Esophagus squamous epithelium (tissue), 5 donors: Measurements from ENCODE around the gene SP100. TPM values are rescaled to one million over a fixed set of nuclear protein-coding genes. Genes with fewer than 3 reads are reported as not detected.

Experiments
- DNase-seq: peaks from one replicate; lab custom pipeline; 2025; lab: John Stamatoyannopoulos, UW
- H3K27ac ChIP-seq, 4 donors: fragments of 200-600 bp; sonication (generic); one replicate each; pipeline ENCODE4 v1.5.1; 2016 to 2019; ENCODE audit warnings: mild to moderate bottlenecking in 1 of 4
- H3K27me3 ChIP-seq, 4 donors: fragments of 200-600 bp; sonication (generic); 1 replicate in 3 of 4; 2 replicates in 1 of 4; pipeline versions ENCODE4 v1.5.1 to v1.6.0; 2017 to 2021; ENCODE audit warnings: antibody characterized with exemption in 1 of 4
- H3K36me3 ChIP-seq, 3 donors: fragments of 200-600 bp; sonication (generic); one replicate each; pipeline ENCODE4 v1.5.1; 2016 to 2019
- H3K4me1 ChIP-seq, 3 donors: fragments of 200-600 bp; sonication (generic); one replicate each; pipeline ENCODE4 v1.5.1; 2017 to 2019
- H3K4me3 ChIP-seq, 4 donors: fragments of 200-600 bp; sonication (generic); 1 replicate in 3 of 4; 2 replicates in 1 of 4; pipeline ENCODE4 v1.5.1; 2016 to 2019; ENCODE audit warnings: mild to moderate bottlenecking in 2 of 4, moderate library complexity in 1 of 4
- H3K9me3 ChIP-seq, 3 donors: fragments of 200-600 bp; sonication (generic); one replicate each; pipeline ENCODE4 v1.5.1; 2016 to 2019
- CTCF ChIP-seq, 6 experiments: fragments of 450-650 bp in 4 of 6; fragments of 200-600 bp in 2 of 6; sonication (generic) in 2 of 6; IDR thresholded peaks; one replicate each; pipeline ENCODE4 v1.5.1; 2016 to 2019; ENCODE audit warnings: antibody characterized with exemption in 6 of 6, mild to moderate bottlenecking in 4 of 6, moderate library complexity in 4 of 6
- POLR2A ChIP-seq, 4 donors: fragments of 450-650 bp; IDR thresholded peaks; one replicate each; pipeline ENCODE4 v1.6.1; 2017; ENCODE audit warnings: antibody characterized with exemption in 4 of 4, mild to moderate bottlenecking in 4 of 4, moderate library complexity in 3 of 4
- WGBS, 2 donors: methylation state at CpG; one replicate each; pipeline ENCODE4 v1.1.5; 2018; 5-methylcytosine and 5-hydroxymethylcytosine counted together
- intact Hi-C: fragments of 100-400 bp; cut with DNase I; formaldehyde crosslinking; loops from one replicate; pipeline ENCODE4 v1.15.0; 2022
- total RNA-seq, 4 donors: library from RNA; depleted of rRNA; stranded (reverse); fragments of >200 nt; gene quantifications; one replicate each; pipeline ENCODE4 v1.1.0, GENCODE V29; 2016
- donor health status: DM: yes; HTN: yes; CAD: no.

The SP100 gene
- total RNA-seq, 4 donors from 2014 or later, result 17.8 to 69.0 (median 45.5) TPM

- WGBS, 2 donors, result 78 to 81% methylated on average over 8 of the region's 8 CpGs
- Histone ChIP-seq H3K4me3 (no peak overlapping the region), H3K9me3 (no peaks in the 10 kb centered on the region), H3K27ac (peak overlapping the region in 2 of 4 donors; percentile 18 to 42), H3K36me3 (peaks cover 8 to 99% (median 9%) of the 10 kb centered on the region in 3 donors), H3K27me3 (no peaks in the 10 kb centered on the region), H3K4me1 (peaks cover 0 to 9% (median 0%) of the 10 kb centered on the region in 3 donors)
- intact Hi-C loops, result no loop called here
- peak in 1 of 4 donors; percentile 11 for TF ChIP-seq POLR2A (IDR thresholded peaks at IDR 0.05)
- no peak for TF ChIP-seq CTCF (IDR thresholded peaks at IDR 0.05)
- no peak for DNase-seq
Observed at GRCh38 chr2:230447455-230448451, 31.8 kb downstream of the SP100 start.

- intact Hi-C loops, result no loop called here
- Histone ChIP-seq H3K27me3 (no peaks in the 10 kb centered on the region), H3K9me3 (no peaks in the 10 kb centered on the region), H3K4me3 (no peak overlapping the region), H3K27ac (no peak overlapping the region), H3K4me1 (peaks cover 0 to 7% (median 0%) of the 10 kb centered on the region in 3 donors), H3K36me3 (peaks cover 8 to 93% (median 8%) of the 10 kb centered on the region in 3 donors)
- TF ChIP-seq POLR2A (IDR thresholded peaks at IDR 0.05), result no peak
- WGBS, 2 donors, result 77 to 88% methylated on average over 6 of the region's 6 CpGs
- no peak for DNase-seq
Observed at GRCh38 chr2:230449901-230450467, 34.0 kb downstream of the SP100 start.

- intact Hi-C loops, result no loop called here
- no peak for DNase-seq
- no peak overlapping the region for H3K27ac ChIP-seq
- H3K4me3 ChIP-seq, result no peak overlapping the region
- H3K4me1 ChIP-seq, result peaks cover 0 to 5% (median 0%) of the 10 kb centered on the region in 3 donors
- no peaks in the 10 kb centered on the region for H3K9me3 ChIP-seq
- WGBS, 2 donors, result 74 to 76% methylated on average over 2 of the region's 2 CpGs
- H3K36me3 ChIP-seq, result peaks cover 0 to 94% (median 6%) of the 10 kb centered on the region in 3 donors
- TF ChIP-seq CTCF (IDR thresholded peaks at IDR 0.05) (no peak), POLR2A (IDR thresholded peaks at IDR 0.05) (no peak)
- H3K27me3 ChIP-seq, result no peaks in the 10 kb centered on the region
Observed at GRCh38 chr2:230453006-230453405, 37.0 kb downstream of the SP100 start.

- H3K27me3 ChIP-seq, result no peaks in the 10 kb centered on the region
- intact Hi-C loops, result no loop called here
- H3K27ac ChIP-seq, result no peak overlapping the region
- peaks cover 0 to 94% (median 14%) of the 10 kb centered on the region in 3 donors for H3K36me3 ChIP-seq
- no peaks in the 10 kb centered on the region for H3K9me3 ChIP-seq
- no peak overlapping the region for H3K4me3 ChIP-seq
- TF ChIP-seq CTCF (IDR thresholded peaks at IDR 0.05), result no peak
- TF ChIP-seq POLR2A (IDR thresholded peaks at IDR 0.05), result no peak
- 97 to 98% methylated on average over 2 of the region's 2 CpGs for WGBS, 2 donors
- DNase-seq, result no peak
- peaks cover 0 to 5% (median 0%) of the 10 kb centered on the region in 3 donors for H3K4me1 ChIP-seq
Observed at GRCh38 chr2:230455005-230455684, 39.1 kb downstream of the SP100 start.

- Histone ChIP-seq H3K27ac (peak overlapping the region in 3 of 4 donors; percentile 18 to 51 (median 26)), H3K4me3 (no peak overlapping the region), H3K27me3 (no peaks in the 10 kb centered on the region), H3K9me3 (no peaks in the 10 kb centered on the region), H3K4me1 (peaks cover 0 to 5% (median 0%) of the 10 kb centered on the region in 3 donors), H3K36me3 (peaks cover 6 to 90% (median 22%) of the 10 kb centered on the region in 3 donors)
- DNase-seq, result no peak
- TF ChIP-seq CTCF (IDR thresholded peaks at IDR 0.05) (no peak), POLR2A (IDR thresholded peaks at IDR 0.05) (no peak)
- intact Hi-C loops, result no loop called here
- 45 to 56% methylated on average over 1 to 2 of the region's 4 CpGs for WGBS, 2 donors
Observed at GRCh38 chr2:230457073-230457768, 41.2 kb downstream of the SP100 start.
